Measurements from ENCODE around the gene CCDC146.
"Not testable (repeated sequence)": the region's sequence is repeated elsewhere in the genome, so short reads cannot be mapped to it uniquely, and the experiment has no call there.

CCDC146 gene

DNA sequence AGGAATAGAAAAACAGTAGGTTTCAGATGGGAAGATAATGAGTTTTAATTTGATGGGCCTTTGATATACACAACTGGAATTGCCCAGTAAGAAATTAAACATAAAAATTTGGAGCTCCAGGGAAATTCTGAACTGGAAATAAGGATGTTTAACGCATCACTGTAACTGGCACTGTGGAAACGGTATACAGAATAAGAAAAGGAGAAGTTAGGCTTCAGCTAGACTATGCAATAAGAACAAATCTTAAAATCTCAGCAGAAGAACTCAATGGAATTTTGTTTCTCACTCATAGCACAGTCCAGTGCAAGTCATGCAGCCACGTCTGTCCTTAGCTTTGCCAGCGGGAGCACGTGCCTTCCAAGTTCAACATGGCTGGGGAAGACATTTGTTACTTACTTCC lies 130.1 kb downstream of the CCDC146 start:
- no peak for DNase-seq

DNA sequence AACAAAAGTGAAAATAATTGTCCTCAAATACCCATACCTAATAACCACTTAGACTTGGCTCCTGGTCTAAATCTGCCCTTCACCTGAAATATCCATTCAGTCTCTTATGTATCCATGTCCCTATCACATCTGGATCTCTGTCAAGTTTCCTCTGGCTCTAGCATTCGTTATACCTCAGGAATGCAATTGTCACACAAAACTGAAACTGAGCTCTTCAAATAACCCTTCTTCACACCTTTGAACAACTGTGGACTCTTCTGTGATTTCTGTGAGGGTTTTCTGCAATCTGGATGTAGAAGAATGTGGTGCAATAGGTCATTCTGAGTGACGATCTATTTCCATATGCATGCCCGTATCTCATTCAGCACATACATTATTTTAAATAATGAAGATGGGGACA lies 130.7 kb downstream of the CCDC146 start:
- no peak for DNase-seq

DNA sequence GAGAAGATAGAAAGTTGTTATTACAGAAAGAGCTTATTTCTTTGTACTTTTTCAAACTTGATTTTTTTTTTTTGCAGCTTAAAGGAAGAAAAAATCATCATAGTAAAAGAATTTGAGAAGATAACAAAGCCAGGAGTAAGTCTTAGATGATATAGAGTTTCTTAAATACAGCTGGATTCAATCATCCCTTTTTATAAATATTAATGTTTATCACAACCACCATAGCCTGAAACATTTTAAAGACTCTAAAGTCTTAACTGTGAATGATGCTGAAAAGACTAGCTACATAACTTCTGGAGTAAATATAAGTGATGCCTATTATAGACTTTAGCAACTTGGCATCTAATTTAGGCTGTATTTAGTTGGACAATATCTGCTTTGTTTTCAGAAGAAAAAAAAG lies 132.0 kb downstream of the CCDC146 start:
- no peak for DNase-seq

DNA sequence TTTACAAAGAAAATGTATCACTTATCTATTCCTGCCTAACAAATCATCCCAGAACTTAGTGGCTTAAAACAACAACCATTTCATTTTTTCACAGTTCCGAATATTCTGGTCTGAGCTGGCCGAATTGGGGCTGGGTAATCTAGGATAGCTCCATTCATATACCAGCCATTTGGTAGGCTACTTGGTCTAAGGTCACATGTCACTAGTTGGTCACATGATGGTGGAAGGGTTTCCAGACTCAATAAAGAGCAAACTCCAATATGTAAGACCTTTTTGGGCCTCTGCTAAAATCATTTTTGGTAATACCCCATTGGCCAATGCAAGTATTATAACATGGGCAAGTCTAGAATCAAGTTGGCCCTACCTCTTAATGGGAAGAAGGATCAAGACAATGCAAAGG lies 132.5 kb downstream of the CCDC146 start:
- DNase-seq = no peak

DNA sequence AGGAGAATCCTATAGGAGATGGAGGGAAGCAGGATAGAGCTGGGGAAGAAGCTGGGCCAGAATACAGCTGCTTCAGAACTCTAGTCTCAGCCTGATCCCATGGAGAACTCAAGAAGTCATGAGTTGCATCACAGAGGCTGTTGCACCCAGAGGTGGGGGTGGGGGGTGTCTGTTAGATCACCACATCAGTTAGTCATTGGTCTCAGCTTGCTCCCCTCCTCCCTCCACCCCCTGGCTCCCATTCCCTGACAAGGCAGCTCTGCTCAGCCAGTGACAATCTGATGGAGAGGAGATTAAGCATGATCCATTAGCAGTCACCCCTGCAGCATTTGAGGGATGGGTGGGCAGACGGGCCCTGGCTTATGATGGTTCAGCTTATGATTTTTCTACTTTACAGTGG lies 135.6 kb downstream of the CCDC146 start:
- peak; percentile 34 for DNase-seq

DNA sequence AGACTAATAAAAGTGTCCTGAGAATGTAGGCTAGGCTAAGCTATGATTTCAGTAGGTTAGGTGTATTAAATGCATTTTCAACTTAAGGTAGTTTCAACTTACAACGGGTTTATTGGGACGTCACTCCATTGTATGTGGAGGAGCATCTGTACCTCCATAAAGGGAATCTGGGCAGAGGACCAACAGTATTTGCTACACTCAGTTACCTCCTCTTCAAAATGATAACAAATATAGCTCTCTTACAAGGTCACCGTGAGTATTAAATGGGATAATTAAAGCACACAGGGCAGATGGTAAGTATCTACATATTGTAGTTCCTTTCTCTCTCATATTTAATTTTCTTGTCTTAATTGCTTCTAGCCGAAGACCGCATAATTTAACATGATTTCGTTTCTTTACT lies 136.2 kb downstream of the CCDC146 start:
- peak; percentile 93 for DNase-seq

DNA sequence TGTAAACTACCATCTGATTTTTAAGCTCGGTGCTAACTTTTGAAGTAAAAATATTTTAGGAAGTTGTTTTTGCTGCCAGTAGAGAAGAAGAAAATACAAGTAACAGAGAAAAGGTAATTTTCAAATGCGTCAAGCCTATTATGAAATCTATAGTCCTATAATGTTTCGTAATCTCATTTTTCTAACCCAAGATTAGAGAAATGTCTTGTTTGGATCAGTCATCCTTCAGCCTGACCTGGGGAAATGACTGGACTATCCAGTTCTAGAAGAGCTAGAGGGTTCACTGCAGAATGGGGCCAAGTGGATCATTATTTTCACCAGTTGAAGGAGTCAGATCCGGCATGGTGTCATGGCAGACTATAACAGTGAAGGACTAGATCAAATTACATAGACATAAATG lies 139.9 kb downstream of the CCDC146 start:
- no peak for DNase-seq

DNA sequence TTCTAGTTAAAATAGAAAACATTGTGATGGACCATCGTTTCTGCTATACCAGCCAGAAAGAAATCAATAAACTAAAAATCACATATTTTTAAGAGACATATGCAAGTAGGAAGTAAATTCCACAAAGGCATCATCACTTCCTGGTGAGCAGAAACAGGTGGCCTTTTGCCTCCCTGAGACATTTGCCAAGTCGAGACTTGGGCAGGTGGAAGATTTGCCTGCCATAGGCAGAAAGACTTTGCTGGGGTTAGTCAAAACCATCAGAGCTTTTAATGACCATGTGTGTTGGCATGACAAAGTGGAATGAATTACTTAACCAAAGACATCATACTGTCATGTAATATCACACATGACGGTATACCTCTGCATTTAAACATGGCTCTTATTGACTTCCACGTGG lies 143.3 kb downstream of the CCDC146 start:
- DNase-seq = no peak

DNA sequence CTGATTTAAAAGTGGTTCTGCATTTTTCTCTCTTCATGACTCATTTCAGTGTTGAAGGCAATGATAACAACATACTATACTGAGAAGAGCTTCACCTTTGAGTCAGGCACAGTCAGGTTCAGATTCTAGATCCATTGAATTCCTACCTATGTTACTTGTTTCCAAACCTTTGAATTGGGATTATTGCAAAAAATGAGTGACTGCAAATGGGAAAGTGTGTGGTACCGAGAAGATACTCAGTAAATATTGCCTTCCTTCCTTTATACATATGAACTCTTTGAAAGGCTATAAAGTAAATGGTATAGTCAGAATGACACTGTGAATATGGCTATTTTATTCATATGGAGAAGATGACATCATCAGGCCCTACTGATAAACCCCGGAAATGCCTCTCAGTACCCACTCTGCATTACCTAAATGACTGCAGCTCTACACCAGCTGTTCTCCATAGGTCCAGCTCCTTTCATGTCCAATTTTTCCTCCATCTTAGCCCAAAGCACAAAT lies 143.9 kb downstream of the CCDC146 start:
- DNase-seq = no peak

DNA sequence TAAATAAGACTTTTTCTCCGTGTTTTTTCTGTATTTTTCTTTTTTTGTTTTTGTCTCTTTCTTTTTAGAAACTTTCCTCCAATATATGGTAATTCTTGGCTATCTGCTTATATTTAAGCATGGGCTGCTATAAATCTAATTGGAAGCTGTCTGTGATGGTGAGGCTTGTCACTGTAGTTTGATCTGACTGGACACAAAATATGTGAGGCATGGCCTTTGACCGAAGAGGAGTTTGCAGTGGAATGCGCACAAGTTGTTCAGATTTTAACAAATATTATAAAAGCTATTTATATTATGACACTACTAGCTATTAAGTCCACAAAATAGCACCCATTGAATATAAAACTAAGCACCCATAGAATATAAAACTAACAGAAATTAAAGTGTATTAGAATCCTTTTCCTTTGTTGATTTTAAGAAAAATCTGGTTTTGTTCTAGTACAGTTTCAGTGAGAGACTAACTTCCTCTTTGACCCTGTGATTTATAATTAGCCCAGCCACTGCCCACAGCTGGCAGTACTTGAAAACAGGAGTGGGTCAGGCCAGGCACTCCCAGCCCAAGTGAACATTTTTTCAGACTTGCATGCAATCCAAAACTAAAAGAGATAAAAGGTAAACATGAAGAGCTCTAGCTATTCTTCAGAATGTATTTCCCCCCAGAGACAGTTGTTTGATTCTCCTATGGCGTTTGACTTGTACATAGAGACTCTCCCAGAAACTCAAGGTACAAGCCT lies 147.1 kb downstream of the CCDC146 start:
- DNase-seq = no peak

DNA sequence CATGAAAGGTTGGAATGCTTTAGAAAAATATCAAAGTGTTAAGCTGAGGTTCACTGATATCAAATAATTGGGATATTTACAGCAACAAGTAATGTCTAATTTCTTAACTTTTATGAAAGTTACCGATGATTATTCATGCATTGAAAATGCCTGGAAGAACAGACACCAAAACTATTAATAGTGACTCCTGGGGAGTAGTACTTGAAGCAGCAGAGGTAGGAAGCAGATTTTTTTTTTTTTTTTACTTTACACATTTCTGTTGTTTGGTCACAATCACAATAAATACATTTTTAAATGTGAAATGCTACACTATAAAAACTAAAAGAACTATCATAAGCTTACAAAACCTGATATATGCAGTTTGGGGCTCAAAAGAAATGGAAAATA lies 147.7 kb downstream of the CCDC146 start:
- DNase-seq = no peak

DNA sequence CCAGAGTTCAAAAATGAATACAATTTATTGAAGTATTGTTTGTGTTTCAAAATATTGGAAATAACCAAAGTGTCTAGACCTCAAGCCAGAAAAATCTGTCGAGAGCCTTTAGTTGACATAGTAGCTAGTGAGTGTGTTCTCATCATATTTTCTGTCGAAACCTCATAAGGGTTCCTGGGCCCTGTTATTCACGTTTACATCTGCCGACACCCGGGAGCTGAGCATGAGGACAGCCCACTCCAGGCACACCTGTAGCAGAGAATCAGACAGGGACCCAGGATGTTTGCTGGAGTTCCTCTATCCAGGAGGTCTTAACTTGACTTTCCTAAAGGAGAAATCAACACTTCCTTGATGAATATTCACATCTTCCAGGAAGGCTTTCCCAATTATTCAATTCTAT lies 149.4 kb downstream of the CCDC146 start:
- no peak for DNase-seq

DNA sequence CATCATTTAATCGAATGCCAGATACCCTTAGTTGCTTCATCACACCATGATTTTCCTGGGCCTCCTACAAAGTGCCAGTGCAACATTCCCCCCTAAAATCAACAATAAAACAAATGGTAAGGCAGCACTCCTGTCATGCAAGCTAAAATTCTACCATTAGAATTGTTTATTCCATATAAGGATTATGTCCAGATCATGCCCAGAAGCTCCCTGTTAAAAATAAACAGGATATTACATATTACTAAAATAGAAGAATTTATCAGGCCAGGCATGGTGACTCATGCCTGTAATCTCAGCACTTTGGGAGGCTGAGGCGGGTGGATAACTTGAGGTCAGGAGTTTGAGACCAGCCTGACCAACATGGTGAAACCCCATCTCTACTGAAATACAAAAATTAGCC lies 153.2 kb downstream of the CCDC146 start:
- not testable (repeated sequence) for DNase-seq

DNA sequence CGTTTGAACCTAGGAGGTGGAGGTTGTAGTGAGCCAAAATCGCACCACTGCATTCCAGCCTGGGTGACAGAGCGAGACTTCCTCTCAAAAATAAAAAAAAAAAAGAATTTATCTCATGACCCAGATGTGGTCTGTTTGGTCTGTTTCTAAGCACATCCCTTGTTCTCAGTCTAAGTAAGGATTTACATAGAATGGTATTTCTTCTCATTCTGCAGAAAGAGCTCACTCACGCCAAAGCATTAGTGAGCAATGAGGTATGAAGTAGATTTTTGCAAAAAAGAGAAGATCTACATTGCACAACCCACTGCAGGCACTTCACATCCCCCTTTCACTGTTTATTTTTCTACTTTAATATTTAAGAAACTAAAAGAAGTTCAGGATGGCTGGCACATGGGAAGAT lies 153.7 kb downstream of the CCDC146 start:
- no peak for DNase-seq

DNA sequence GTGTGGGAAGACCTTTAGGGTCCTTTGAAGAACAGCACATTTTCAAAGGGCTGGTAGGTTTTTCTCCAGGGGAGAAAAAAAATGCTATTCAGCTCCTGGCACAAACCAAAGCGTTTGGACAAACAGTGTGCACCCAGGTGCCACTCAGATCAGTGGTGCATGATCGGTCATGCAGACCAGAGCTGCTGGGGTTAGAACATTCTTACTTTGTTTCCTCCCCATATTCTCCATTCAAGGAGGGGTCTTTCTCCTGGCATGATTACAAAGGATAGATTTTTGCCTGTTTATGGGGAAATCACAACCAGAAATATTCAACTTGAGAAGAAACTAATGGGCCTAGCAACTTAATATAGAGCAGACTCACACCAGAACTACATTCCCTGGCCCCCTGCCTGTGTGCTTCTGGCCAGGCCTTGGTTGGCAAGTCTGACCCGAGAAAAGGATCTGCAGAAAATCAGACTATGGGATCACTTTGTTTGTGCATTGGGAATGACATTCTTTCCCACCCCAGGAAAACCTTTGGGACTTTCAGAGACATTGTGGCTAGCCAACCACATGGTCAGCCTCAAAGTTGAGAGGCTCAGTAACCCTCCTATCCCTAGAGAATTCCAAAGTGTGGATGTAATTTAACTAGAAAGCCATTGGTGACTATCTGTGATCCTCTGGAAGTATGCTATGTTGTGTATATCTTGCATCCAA lies 159.5 kb downstream of the CCDC146 start:
- DNase-seq = no peak

DNA sequence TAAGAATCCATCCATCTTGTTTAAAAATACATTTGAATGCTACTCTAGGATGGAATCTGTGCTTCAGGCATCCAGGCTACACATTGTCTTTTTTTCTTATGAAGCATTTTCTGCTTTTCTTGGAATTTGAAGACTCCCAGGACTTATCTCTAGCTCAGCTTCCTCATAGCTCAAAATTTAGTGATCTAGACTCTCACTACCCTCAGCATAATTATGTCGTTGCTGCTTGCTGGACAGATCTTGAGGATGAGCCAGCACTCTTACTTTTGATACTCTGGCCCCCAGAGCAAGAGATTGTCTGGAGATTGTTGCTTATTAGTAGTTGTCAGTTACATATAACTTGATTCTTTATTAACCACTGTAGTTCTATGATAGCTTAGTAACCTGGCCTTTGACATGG lies 160.5 kb downstream of the CCDC146 start:
- DNase-seq = no peak

DNA sequence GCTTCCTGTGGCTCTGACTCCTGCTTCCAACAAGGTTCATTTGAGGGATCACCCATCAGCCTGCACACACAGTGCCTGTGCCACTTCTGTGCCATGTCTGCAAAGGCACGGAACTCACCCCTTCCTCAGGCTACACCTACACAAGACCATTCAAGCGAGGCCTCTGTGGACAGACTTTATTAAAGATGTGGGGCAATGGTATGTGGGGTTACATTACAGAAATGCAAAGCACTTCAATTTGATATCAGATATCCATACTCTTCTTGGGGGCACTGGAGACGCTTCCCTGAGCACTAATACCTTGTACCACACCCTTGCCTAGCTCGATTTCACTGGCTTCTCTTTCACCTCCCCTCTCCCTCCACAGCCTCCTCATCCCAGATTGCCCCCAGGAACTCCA lies 161.6 kb downstream of the CCDC146 start:
- no peak for DNase-seq

DNA sequence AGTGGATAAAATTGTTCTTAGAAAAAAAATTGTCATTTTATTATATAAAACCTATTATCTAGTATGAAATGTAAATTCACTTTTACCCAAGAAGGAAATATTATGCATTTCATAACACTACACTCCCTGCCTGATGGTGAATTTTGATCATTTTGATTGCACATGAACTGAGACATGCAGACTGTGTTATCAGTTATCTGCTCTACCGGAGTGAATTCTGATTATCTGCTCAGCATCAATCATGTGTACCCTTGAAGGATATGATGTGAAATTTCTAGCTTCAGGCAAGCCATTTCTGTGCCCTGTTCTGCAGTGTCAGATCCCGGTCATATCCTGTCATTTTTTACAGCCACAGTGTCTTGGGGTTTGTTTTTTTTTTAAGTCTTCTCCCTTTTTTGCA lies 162.2 kb downstream of the CCDC146 start:
- DNase-seq = no peak

DNA sequence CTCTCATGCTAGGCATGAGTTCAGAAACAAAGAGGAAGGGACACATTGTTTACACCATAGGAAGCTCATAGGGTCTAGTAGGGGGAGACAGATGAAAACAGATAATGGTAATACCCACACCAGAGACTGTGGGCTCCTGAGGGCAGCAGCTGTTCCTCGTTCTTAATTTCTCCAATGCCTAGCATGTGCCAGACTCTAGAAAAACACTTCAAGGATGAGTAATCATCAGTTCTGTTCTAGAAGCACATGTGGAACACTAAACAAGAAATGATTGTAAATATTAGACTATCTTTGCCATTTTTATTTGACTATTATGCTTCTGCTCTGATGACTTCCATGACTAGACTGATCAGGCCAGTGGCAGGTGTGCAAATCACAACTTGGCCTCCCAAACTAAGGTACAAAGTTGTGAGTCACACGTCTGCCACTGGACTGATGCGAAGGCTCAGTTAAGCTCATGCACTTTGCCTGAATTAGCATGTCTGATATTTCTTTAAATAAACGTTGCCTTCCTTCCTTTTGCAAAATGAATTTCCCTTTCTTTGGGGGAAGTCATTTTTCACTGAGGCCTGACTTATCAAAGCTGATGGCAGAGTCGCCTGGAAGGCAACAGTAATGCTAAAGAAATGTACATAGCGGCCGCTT lies 166.4 kb downstream of the CCDC146 start:
- no peak for DNase-seq

DNA sequence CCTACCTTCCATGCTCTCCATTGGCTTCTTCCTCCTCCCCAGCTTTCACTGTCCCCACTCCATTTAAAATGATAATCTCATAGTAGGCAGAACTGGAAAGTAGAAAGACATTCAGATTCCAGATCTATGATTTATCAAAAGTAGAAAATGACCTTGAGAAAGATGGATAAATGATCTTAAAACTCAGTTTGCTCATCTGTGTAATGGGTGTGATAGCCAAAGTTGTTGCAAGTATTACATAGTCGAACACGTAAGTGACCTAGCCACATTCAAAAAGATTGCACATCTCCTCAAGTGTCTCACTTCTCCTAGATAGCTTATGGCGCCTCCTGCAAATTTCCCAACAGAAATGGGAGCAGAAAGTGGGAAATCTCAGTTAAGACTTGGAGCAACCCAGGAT lies 167.0 kb downstream of the CCDC146 start:
- DNase-seq = no peak

DNA sequence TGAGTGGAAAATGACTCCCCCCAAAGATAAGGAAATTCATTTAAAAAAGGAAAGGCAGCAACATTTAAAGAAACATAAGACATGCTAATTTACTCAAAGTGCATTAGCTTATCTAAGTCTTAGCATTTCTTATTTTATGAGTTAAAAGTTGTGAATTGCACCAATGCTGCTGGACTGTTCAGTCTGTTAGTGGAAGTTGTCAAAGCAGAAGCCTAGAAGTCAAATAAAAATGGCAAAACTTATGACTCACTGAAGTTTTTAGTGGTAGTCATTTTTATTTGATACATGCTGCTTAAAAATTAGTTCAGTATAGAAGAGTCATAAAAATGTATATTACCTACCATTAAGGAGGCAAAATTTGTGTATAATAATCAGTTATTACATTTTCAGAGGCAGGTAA lies 168.0 kb downstream of the CCDC146 start:
- DNase-seq = no peak

DNA sequence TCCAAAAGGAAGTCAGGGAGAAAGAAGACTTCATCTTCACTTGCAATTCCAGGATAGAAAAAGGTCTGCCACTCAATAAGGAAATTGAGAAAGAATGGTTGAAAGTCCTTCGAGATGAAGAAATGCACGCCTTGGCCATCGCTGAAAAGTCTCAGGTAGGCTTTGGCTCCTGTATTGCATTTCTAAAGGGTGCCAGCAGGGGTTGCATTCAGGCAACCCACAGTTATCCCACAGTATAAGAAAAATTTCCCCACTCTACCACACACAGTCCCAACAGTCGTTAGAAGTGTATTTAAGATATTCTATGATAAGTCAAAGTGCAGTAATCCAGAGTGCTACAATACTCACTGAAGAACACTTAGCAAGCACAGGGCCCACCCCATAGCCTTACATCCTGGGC lies 170.6 kb downstream of the CCDC146 start:
- no peak for DNase-seq

DNA sequence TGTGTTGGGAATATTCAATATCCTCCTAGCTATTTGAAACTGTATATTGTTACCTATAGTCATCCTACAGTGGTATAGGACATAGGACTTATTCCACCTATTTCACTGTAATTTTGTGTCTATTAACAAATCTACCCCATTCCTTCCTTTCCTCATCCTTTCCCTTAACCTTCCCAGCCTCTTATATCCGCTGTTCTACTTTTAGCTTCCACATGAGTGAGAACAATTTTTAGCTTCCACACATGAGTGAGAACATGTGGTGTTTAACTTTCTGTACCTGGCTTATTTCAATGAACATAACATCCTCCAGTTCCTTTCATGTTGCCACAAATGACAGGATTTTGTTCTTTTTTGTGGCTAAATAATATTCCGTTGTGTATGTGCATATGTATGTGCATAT lies 173.1 kb downstream of the CCDC146 start:
- no peak for DNase-seq

All from NCI-H1105 treated with DMSO at 0.1 percent for 48 hours (cell line).